Omental fat pad (tissue), 4 donors: ENCODE data around the gene NKX2-1. TPM values are rescaled to one million over a fixed set of nuclear protein-coding genes. Genes with fewer than 3 reads are reported as not detected.
"Not testable (repeated sequence)": the region's sequence is repeated elsewhere in the genome, so short reads cannot be mapped to it uniquely, and the experiment has no call there.

Source experiments
- ATAC-seq: fragments of 150-250 bp; one replicate; pipeline ENCODE4 v1.9.1; 2016; ENCODE audit warnings: mild to moderate bottlenecking, moderate library complexity; ENCODE audit not compliant: low FRiP score
- DNase-seq: peaks from one replicate; pipeline ENCODE4 v3.0.0-alpha.2; 2019; ENCODE audit warnings: low spot score
- total RNA-seq, 4 donors: library from RNA; depleted of rRNA; stranded (reverse); fragments of >200 nt; gene quantifications; one replicate each; pipeline ENCODE4 v1.1.0, GENCODE V29; 2016
- TF ChIP-seq, protein P1 (sequence below), 3 donors: fragments of 450-650 bp; IDR thresholded peaks; one replicate each; pipeline ENCODE4 v1.5.1; 2016 to 2017; ENCODE audit warnings: antibody characterized with exemption in 3 of 3, mild to moderate bottlenecking in 3 of 3, moderate library complexity in 2 of 3

NKX2-1 gene
- total RNA-seq = not detected

DNA sequence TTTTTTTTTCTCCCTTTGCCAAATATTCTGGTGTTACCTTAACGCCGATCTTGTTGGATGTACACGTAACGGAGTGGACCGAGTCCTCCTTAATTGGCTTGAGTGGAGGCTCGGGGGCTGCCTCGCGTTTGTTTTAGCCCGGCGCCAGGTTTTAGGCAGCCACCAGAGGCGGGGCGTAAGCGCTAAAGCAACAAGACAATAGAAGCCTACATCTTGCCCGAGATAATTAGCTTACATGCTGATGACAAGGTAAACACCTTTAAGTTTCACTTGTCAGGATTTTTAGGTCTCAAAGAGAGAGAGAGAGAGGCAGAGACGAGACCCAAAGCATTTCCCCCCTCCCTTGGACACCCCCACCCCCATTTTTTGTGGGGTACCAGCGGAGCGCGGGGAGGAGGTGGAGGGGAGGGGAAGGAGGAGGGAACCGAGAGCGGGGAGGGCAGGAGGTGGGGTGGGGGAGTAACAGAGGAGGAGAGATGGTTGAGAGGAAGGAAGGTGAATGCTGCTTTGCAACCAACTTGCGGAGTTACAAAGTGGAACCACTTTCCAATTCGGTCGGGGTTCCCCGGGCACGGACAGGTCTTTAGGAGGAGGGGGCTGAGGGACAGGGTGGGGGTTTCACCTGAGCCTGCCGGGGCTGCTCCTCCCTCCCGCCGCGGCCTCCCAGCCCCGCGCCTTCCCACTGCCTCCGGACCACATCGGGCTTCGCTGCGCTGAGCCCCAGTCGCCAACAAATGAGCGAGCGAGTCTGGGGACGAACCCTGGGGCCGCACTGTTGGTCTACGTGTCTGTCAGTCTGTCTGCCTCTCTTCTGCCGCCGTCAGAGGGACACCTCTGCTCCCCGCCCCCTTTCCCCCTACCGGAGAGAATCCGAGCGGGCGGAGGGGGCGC is at the start of gene NKX2-1:
TSS of gene NKX2-1 (minus strand) at position 802 of the 891 bp plus-strand sequence. CDS start at position 699, 103 bp downstream.
- DNase-seq (no peak), ATAC-seq (no peak)
- TF ChIP-seq, protein P1, sequence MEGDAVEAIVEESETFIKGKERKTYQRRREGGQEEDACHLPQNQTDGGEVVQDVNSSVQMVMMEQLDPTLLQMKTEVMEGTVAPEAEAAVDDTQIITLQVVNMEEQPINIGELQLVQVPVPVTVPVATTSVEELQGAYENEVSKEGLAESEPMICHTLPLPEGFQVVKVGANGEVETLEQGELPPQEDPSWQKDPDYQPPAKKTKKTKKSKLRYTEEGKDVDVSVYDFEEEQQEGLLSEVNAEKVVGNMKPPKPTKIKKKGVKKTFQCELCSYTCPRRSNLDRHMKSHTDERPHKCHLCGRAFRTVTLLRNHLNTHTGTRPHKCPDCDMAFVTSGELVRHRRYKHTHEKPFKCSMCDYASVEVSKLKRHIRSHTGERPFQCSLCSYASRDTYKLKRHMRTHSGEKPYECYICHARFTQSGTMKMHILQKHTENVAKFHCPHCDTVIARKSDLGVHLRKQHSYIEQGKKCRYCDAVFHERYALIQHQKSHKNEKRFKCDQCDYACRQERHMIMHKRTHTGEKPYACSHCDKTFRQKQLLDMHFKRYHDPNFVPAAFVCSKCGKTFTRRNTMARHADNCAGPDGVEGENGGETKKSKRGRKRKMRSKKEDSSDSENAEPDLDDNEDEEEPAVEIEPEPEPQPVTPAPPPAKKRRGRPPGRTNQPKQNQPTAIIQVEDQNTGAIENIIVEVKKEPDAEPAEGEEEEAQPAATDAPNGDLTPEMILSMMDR (IDR thresholded peaks at IDR 0.05) = no peak

DNA sequence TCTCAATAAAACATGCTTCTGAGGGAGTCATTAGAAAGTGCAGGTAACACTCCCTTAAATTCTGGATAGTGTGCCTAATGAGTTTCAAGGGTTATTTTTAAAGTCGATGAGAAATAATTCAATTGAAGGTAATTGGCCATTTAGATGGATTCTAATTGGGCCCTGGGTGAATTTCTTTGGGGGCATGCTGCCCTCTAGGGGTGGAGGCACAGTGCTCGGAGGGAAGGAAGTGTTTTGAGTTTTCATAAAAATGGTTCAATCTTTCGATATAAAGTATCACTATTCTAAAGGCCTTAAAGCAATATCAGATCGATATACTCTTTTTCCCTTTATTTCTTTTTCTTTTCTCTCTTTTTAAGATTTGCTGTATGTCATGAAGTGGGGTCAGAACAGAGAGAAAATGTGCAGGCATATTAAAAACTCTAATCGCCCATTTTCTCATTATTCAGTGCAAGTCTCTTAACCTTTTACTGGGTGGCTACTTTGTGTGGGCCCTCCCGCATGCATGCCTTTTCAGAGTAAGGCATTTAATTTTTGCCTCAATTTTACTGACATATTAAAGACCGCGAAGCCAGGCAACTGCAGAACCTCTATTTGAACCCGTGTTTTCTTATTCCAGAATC is 36.9 kb upstream of the NKX2-1 start:
- ATAC-seq (no peak), DNase-seq (no peak)
- TF ChIP-seq, protein P1 (IDR thresholded peaks at IDR 0.05) = no peak

DNA sequence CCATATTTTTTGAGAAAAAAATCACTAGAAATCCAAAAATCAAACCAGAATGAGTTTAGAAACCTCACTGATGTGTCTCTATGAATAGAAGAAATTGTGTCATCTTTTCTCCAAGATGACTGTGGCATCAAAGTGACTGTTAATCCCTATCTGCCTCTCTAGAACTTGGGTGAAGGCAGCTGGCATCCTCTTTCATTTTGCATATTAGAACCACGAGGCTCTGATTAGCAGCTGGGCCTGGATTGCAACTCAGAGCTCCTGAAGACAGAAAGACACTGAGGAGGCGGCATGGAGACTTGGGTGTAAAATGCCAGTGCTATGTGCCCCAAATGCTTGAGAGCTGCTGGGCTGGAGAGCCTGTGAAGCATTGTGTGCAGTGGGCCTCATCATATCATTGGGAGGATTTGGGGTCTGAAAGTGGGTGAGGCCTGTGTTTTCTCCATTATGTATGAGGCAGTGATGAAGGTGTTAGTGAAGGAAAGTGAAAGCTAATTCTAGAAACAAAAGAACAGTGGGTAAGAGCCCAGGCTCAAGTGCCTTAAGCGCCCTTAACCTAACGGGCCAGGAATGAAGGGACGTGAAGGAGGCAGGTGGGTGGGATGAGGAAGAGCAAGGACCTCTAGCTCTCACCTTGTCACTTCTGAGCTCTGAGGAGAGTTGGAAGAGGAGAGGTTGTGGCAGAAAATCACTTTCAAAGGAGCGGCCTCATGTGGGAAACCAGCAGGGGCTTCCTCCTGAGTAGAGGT is 36.1 kb upstream of the NKX2-1 start:
- TF ChIP-seq, protein P1 (IDR thresholded peaks at IDR 0.05) = no peak
- no peak for ATAC-seq
- no peak for DNase-seq

DNA sequence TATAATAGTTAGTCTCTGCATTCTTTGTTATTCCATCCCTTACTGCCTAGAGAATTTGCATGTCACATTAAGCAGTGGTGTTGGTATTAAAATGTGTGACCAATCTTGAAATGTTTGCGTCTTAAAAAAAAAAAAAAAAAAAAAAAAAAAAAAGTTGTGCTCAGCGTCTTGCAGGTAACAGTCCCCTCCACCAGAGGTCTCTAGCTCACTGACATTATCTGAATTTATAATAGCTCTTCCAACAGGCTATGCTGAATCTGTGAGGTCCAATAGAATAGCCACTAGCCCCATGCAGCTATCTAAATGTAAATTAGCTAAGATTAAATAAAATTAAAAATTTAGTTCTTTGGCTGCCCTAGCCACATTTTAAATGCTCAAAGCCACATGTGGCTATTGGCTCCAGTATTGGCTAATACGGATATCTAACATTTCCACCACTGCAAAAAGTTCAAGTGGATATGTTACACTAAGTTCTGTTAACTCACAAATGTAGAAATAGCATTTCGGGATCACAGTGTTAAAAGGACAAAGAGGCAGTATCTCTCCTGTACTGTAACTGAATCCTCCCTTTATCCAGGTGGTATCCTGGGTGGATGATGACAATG is 33.7 kb upstream of the NKX2-1 start:
- no peak for ATAC-seq
- TF ChIP-seq, protein P1 (IDR thresholded peaks at IDR 0.05) = no peak
- no peak for DNase-seq

DNA sequence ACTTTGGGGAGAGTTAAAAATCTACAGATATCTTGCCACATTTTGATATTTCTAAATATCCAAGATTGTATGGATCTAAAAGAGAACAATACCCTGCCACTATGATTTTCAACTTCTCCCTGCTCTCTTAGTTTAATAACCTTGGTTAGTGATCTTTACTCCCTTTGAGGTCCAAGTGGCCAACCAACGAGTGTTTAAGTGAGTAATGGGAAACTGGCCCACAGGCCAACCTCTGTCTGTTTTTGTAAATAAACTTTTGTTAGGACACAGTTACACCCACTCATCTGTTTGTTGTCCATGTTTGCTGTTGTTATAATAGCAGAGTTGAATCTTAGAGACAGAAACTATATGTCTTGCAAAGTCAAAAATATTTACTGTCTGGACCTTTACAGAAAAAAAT is 30.9 kb upstream of the NKX2-1 start:
- TF ChIP-seq, protein P1 (IDR thresholded peaks at IDR 0.05) = no peak
- DNase-seq (no peak), ATAC-seq (no peak)

DNA sequence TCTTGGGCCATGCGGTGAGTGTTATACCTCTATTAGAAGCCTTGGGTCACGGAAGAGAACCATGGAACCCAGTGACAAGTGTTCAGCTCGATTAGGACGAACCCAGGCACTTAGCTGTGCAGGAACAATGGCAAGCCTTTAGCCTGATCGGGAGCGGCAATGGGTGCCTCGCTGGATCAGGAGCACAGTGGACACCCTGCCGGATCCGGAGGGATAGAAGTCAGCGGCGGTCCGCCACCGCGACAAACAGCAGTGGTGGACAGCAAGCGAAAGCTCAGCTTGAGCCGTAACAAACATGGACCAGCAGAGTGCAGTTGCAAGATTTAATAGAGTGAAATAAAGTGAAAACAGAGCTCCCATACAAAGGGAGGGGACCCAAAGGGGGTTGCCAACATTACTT is 24.2 kb upstream of the NKX2-1 start:
- not testable (repeated sequence) for DNase-seq, ATAC-seq

DNA sequence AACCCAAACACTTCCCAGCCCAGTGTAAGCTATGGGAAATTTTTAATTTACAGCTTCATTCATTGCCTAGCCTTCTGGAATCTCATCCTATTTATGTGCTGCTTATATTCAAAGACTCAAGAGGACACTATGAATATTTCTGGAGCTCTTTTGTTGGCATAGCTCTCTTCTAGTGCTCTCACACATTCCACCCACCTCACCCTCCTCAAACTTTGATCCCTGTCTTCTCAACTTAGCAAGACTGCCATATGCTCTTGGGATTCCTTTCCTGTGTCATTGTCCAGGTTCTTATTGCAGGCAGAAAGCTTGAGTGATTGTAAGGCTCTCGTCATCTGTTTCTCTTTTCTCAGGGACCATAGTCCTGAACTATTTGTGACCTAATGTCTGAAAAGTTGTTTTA is 18.0 kb upstream of the NKX2-1 start:
- no peak for ATAC-seq
- no peak for DNase-seq
- TF ChIP-seq, protein P1 (IDR thresholded peaks at IDR 0.05) = no peak
